AG08395 (cell line): ENCODE measurements around the gene STAG2.

Experiments used
- DNase-seq: peaks from one replicate; pipeline ENCODE4 v3.0.0; 2012; ENCODE audit warnings: mixed read lengths, low spot score

The STAG2 gene

GRCh38 chrX:123975180-123975579, 13.7 kb downstream of the STAG2 start:
- DNase-seq, result peak; percentile 35

- DNase-seq, result peak; percentile 7
Measured at GRCh38 chrX:123976706-123977316, 15.3 kb downstream of the STAG2 start.

GRCh38 chrX:123983240-123983639, 21.7 kb downstream of the STAG2 start:
- no peak for DNase-seq

GRCh38 chrX:123986377-123986776, 24.9 kb downstream of the STAG2 start:
- no peak for DNase-seq

GRCh38 chrX:123988423-123989111, 27.1 kb downstream of the STAG2 start:
- no peak for DNase-seq

GRCh38 chrX:123989235-123989634, 27.7 kb downstream of the STAG2 start:
- no peak for DNase-seq

- DNase-seq, result no peak
Measured at GRCh38 chrX:123990169-123990568, 28.7 kb downstream of the STAG2 start.

- DNase-seq, result no peak
Measured at GRCh38 chrX:123990602-123991001, 29.1 kb downstream of the STAG2 start.

- DNase-seq, result peak; percentile 47
Measured at GRCh38 chrX:123993326-123993725, 31.8 kb downstream of the STAG2 start.

GRCh38 chrX:123993904-123994635, 32.6 kb downstream of the STAG2 start:
- no peak for DNase-seq

GRCh38 chrX:123994730-123995129, 33.2 kb downstream of the STAG2 start:
- no peak for DNase-seq

GRCh38 chrX:124001581-124001980, 40.1 kb downstream of the STAG2 start:
- DNase-seq, result no peak

- DNase-seq, result no peak
Measured at GRCh38 chrX:124005228-124005627, 43.7 kb downstream of the STAG2 start.

GRCh38 chrX:124010157-124010556, 48.7 kb downstream of the STAG2 start:
- no peak for DNase-seq

GRCh38 chrX:124010566-124010965, 49.1 kb downstream of the STAG2 start:
- no peak for DNase-seq

- no peak for DNase-seq
Measured at GRCh38 chrX:124015721-124016120, 54.2 kb downstream of the STAG2 start.

- DNase-seq, result no peak
Measured at GRCh38 chrX:124016825-124017224, 55.3 kb downstream of the STAG2 start.

- DNase-seq, result no peak
Measured at GRCh38 chrX:124018023-124018422, 56.5 kb downstream of the STAG2 start.

- peak; percentile 6 for DNase-seq
Measured at GRCh38 chrX:124023838-124024238, 62.3 kb downstream of the STAG2 start.

- no peak for DNase-seq
Measured at GRCh38 chrX:124026529-124026928, 65.0 kb downstream of the STAG2 start.

GRCh38 chrX:124028182-124028581, 66.7 kb downstream of the STAG2 start:
- no peak for DNase-seq

- no peak for DNase-seq
Measured at GRCh38 chrX:124030520-124030919, 69.0 kb downstream of the STAG2 start.

- peak; percentile 21 for DNase-seq
Measured at GRCh38 chrX:124033821-124034220, 72.3 kb downstream of the STAG2 start.
